ENCODE measurements around the gene C11orf86.
"Not testable (repeated sequence)": the region's sequence is repeated elsewhere in the genome, so short reads cannot be mapped to it uniquely, and the experiment has no call there.

The C11orf86 gene

GRCh38 chr11:66974724-66975404 is at the start of gene C11orf86:
TSS of gene C11orf86 (plus strand) at chr11:66975304. CDS start at chr11:66975363, 59 bp downstream.
- no peak for DNase-seq (ENCODE audit: low read depth)

- DNase-seq (ENCODE audit: low read depth) = no peak
Observed at GRCh38 chr11:66929753-66930152, 45.4 kb upstream of the C11orf86 start.

- no peak for DNase-seq (ENCODE audit: low read depth)
Observed at GRCh38 chr11:66932543-66932942, 42.6 kb upstream of the C11orf86 start.

GRCh38 chr11:66933531-66933930 is 41.6 kb upstream of the C11orf86 start:
- no peak for DNase-seq (ENCODE audit: low read depth)

GRCh38 chr11:66934950-66935779 is 39.9 kb upstream of the C11orf86 start:
- DNase-seq (ENCODE audit: low read depth) = no peak

GRCh38 chr11:66936311-66936711 is 38.8 kb upstream of the C11orf86 start:
- DNase-seq (ENCODE audit: low read depth) = no peak

GRCh38 chr11:66937193-66937733 is 37.8 kb upstream of the C11orf86 start:
- no peak for DNase-seq (ENCODE audit: low read depth)

- no peak for DNase-seq (ENCODE audit: low read depth)
Observed at GRCh38 chr11:66938582-66939135, 36.4 kb upstream of the C11orf86 start.

GRCh38 chr11:66950112-66950535 is 25.0 kb upstream of the C11orf86 start:
- no peak for DNase-seq (ENCODE audit: low read depth)

- no peak for DNase-seq (ENCODE audit: low read depth)
Observed at GRCh38 chr11:66951135-66951534, 24.0 kb upstream of the C11orf86 start.

- no peak for DNase-seq (ENCODE audit: low read depth)
Observed at GRCh38 chr11:66951927-66952337, 23.2 kb upstream of the C11orf86 start.

GRCh38 chr11:66953081-66953833 is 21.8 kb upstream of the C11orf86 start:
- DNase-seq (ENCODE audit: low read depth) = no peak

- DNase-seq (ENCODE audit: low read depth) = no peak
Observed at GRCh38 chr11:66956689-66957290, 18.3 kb upstream of the C11orf86 start.

GRCh38 chr11:66957971-66958231 is 17.2 kb upstream of the C11orf86 start:
- DNase-seq (ENCODE audit: low read depth) = no peak

GRCh38 chr11:66958232-66958955 is 16.7 kb upstream of the C11orf86 start, which contains the start of gene PC:
TSS of gene PC (minus strand) at chr11:66958383. CDS start at chr11:66872159, 86,224 bp downstream.
- DNase-seq (ENCODE audit: low read depth) = peak; percentile 100

GRCh38 chr11:66958956-66959274 is 16.2 kb upstream of the C11orf86 start:
- DNase-seq (ENCODE audit: low read depth) = no peak

GRCh38 chr11:66961691-66962213 is 13.4 kb upstream of the C11orf86 start:
- not testable (repeated sequence) for DNase-seq (ENCODE audit: low read depth)

GRCh38 chr11:66962247-66962646 is 12.9 kb upstream of the C11orf86 start:
- no peak for DNase-seq (ENCODE audit: low read depth)

GRCh38 chr11:66962801-66963200 is 12.3 kb upstream of the C11orf86 start:
- no peak for DNase-seq (ENCODE audit: low read depth)

GRCh38 chr11:66964495-66964894 is 10.6 kb upstream of the C11orf86 start:
- DNase-seq (ENCODE audit: low read depth) = no peak

GRCh38 chr11:66966351-66966750 is 8.8 kb upstream of the C11orf86 start:
- DNase-seq (ENCODE audit: low read depth) = no peak

Data from CMK (cell line).